Measurements from ENCODE around the gene DNAJC12. TPM values are rescaled to one million over a fixed set of nuclear protein-coding genes. Genes with fewer than 3 reads are reported as not detected.

DNAJC12 gene
- total RNA-seq, 4 donors from 2014 or later, result 1.3 to 5.2 (median 2.6) TPM

GRCh38 chr10:67875340-67876238 lies 37.6 kb upstream of the DNAJC12 start:
- TF ChIP-seq CTCF (IDR thresholded peaks at IDR 0.05), result no peak
- DNase-seq (ENCODE audit: low spot score) (no peak), ATAC-seq (ENCODE audit: low FRiP score) (no peak)

- TF ChIP-seq CTCF (IDR thresholded peaks at IDR 0.05), result no peak
- ATAC-seq (ENCODE audit: low FRiP score) (no peak), DNase-seq (ENCODE audit: low spot score) (no peak)
These were observed 32.0 kb upstream of the DNAJC12 start for GRCh38 chr10:67869996-67870395.

GRCh38 chr10:67868132-67868531 lies 30.1 kb upstream of the DNAJC12 start:
- TF ChIP-seq CTCF (IDR thresholded peaks at IDR 0.05), result no peak
- ATAC-seq (ENCODE audit: low FRiP score) (no peak), DNase-seq (ENCODE audit: low spot score) (no peak)

GRCh38 chr10:67864607-67865371 lies 26.8 kb upstream of the DNAJC12 start:
- no peak for TF ChIP-seq CTCF (IDR thresholded peaks at IDR 0.05)
- ATAC-seq (ENCODE audit: low FRiP score), result no peak
- DNase-seq (ENCODE audit: low spot score), result no peak

- ATAC-seq (ENCODE audit: low FRiP score) (no peak), DNase-seq (ENCODE audit: low spot score) (no peak)
These were observed 25.1 kb upstream of the DNAJC12 start for GRCh38 chr10:67863094-67863493.

GRCh38 chr10:67861750-67862432 lies 23.9 kb upstream of the DNAJC12 start:
- DNase-seq (ENCODE audit: low spot score) (no peak), ATAC-seq (ENCODE audit: low FRiP score) (no peak)
- no peak for TF ChIP-seq CTCF (IDR thresholded peaks at IDR 0.05)

More at GRCh38 chr10:67863094-67863493, 25.1 kb upstream of the DNAJC12 start:
- no peak for TF ChIP-seq CTCF (IDR thresholded peaks at IDR 0.05)

Measured in omental fat pad (tissue), 4 donors.